OCI-LY1 (cell line): Measurements from ENCODE around the gene USO1.

Source experiments
- H2AFZ ChIP-seq: fragments of 200-600 bp; sonication (generic), shearing (Covaris generic); 2 replicates; pipeline ENCODE4 v1.6.0; 2014; ENCODE audit warnings: antibody characterized with exemption, mild to moderate bottlenecking, low read length
- H3F3A ChIP-seq: fragments of 200-600 bp; sonication (generic), shearing (Covaris generic); 2 replicates; pipeline ENCODE4 v1.6.0; 2014; ENCODE audit warnings: mild to moderate bottlenecking, antibody characterized with exemption, low read length, moderate library complexity; ENCODE audit not compliant: insufficient read depth
- H3K27ac ChIP-seq: fragments of 200-600 bp; sonication (generic); 2 replicates; pipeline ENCODE4 v1.5.1; 2014; ENCODE audit warnings: low read length, mixed run types, mild to moderate bottlenecking, low read depth; ENCODE audit not compliant: poor library complexity, severe bottlenecking
- H3K27me3 ChIP-seq: fragments of 200-600 bp; sonication (generic); 2 replicates; pipeline ENCODE4 v1.6.0; 2014; ENCODE audit warnings: antibody characterized with exemption, mild to moderate bottlenecking, low read length, moderate library complexity; ENCODE audit not compliant: insufficient read depth
- H3K36me3 ChIP-seq: fragments of 200-600 bp; sonication (generic); 2 replicates; pipeline ENCODE4 v1.6.1; 2014; ENCODE audit warnings: mild to moderate bottlenecking, antibody characterized with exemption, low read length, moderate library complexity, mixed read lengths; ENCODE audit not compliant: insufficient read depth
- H3K4me1 ChIP-seq: fragments of 200-600 bp; sonication (generic); 2 replicates; pipeline ENCODE4 v1.5.1; 2014; ENCODE audit warnings: mild to moderate bottlenecking, low read length, moderate library complexity; ENCODE audit not compliant: insufficient read depth, severe bottlenecking
- H3K4me2 ChIP-seq: fragments of 200-600 bp; sonication (generic), shearing (Covaris generic); 2 replicates; pipeline ENCODE4 v1.6.1; 2014; ENCODE audit warnings: low read length
- H3K4me3 ChIP-seq: fragments of 200-600 bp; sonication (generic); 2 replicates; pipeline ENCODE4 v1.5.1; 2014; ENCODE audit warnings: low read length, low read depth, mild to moderate bottlenecking, mixed read lengths; ENCODE audit not compliant: poor library complexity, severe bottlenecking
- H3K79me2 ChIP-seq: fragments of 200-600 bp; shearing (Covaris generic); 2 replicates; pipeline ENCODE4 v1.6.1; 2016; ENCODE audit warnings: mixed run types, low read length, mixed read lengths; ENCODE audit not compliant: insufficient read depth
- H3K9ac ChIP-seq: fragments of 200-600 bp; sonication (generic), shearing (Covaris generic); 2 replicates; pipeline ENCODE4 v1.6.1; 2014; ENCODE audit warnings: mild to moderate bottlenecking, low read length, mixed read lengths
- H3K9me2 ChIP-seq: fragments of 200-600 bp; sonication (generic), shearing (Covaris generic); 2 replicates; pipeline ENCODE4 v1.6.1; 2014; ENCODE audit warnings: low read depth, mild to moderate bottlenecking, low read length, mixed read lengths
- H3K9me3 ChIP-seq: fragments of 200-600 bp; shearing (Covaris generic); 2 replicates; pipeline ENCODE4 v1.6.1; 2014; ENCODE audit warnings: low read length, mixed read lengths
- H4K20me1 ChIP-seq: fragments of 200-600 bp; sonication (generic), shearing (Covaris generic); 2 replicates; pipeline ENCODE4 v1.6.0; 2016; ENCODE audit warnings: mild to moderate bottlenecking, low read length; ENCODE audit not compliant: insufficient read depth
- CTCF ChIP-seq: fragments of 200-600 bp; sonication (generic), shearing (Covaris generic); IDR thresholded peaks from 2 replicates; pipeline ENCODE4 v1.5.1; 2017; ENCODE audit warnings: mild to moderate bottlenecking, antibody characterized with exemption, low read length, moderate library complexity, mixed read lengths
- EZH2 ChIP-seq: fragments of 200-600 bp; sonication (generic), shearing (Covaris generic); IDR thresholded peaks from 2 replicates; pipeline ENCODE4 v1.8.0; 2017; ENCODE audit warnings: borderline replicate concordance, mixed run types, mild to moderate bottlenecking, antibody characterized with exemption, low read length, moderate library complexity, mixed read lengths

Gene USO1

DNA sequence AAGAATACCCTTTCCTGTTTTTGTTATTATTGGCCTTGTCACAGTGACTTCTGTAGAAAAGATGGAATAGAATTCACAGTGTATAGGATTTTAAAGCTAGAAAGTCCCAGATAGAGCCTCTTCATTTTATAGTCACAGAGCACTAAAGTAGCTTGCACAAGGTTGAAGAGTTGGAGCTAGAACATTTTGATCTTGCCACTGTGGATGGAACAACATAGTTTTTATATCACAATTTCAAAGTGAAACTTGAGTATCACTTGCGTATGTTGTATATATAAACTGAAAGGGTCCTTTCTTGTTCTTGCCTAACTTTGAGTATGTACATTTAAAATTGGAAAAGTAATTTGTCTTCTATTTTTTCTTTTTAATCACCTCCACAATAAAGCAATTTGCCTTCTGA is 2.7 kb downstream of the USO1 start:
- H3K79me2 ChIP-seq: peaks cover 24% of the 10 kb centered on the region; the same call in 1 of the 2 replicates
- H3K36me3 ChIP-seq: no peaks in the 10 kb centered on the region
- H2AFZ ChIP-seq: no peak overlapping the region
- no peaks in the 10 kb centered on the region for H3K9me2 ChIP-seq
- peak overlapping the region; percentile 58 for H3K4me2 ChIP-seq
- H3K27ac ChIP-seq: peak overlapping the region; percentile 19
- H3K4me3 ChIP-seq: peak overlapping the region; percentile 21
- H3K27me3 ChIP-seq: no peaks in the 10 kb centered on the region
- no peaks in the 10 kb centered on the region for H4K20me1 ChIP-seq
- peaks cover 59% of the 10 kb centered on the region for H3K4me1 ChIP-seq
- TF ChIP-seq EZH2 (no peak), CTCF (no peak)
- H3F3A ChIP-seq: no peaks in the 10 kb centered on the region
- peak overlapping the region; percentile 4; the same call in 1 of the 2 replicates for H3K9ac ChIP-seq
- no peaks in the 10 kb centered on the region for H3K9me3 ChIP-seq

DNA sequence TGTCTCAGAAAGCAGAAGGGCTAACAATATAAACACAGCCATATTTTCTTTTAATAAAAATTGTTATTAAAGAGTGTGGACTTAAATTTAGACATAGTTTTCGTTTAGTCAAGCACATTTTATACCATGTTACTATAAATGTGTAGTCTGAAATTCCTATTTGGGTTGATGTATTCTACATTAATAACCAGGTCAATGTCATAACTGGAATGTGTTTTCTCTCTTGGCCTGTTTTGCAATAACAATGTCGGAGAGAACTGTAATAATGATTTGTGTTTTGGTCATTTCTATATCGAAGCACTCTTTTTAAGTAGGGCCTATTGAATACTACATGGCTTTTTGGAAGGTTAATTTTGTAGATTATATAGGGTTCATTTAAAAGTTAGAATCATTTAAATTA is 5.5 kb downstream of the USO1 start:
- Histone ChIP-seq H3K27ac (no peak overlapping the region), H4K20me1 (no peaks in the 10 kb centered on the region), H3K4me2 (peak overlapping the region; percentile 9; the same call in 1 of the 2 replicates), H3K27me3 (no peaks in the 10 kb centered on the region), H3K9ac (no peak overlapping the region), H3K9me3 (0 out of 2 replicates have a peak, but pooled peaks cover 2% of the 10 kb centered on the region), H3K36me3 (no peaks in the 10 kb centered on the region), H3K79me2 (peaks cover 29% of the 10 kb centered on the region), H3K4me3 (no peak overlapping the region), H3F3A (no peaks in the 10 kb centered on the region), H3K4me1 (peaks cover 40% of the 10 kb centered on the region), H2AFZ (no peak overlapping the region), H3K9me2 (no peaks in the 10 kb centered on the region)
- no peak for TF ChIP-seq CTCF
- no peak for TF ChIP-seq EZH2

- H4K20me1 ChIP-seq: no peaks in the 10 kb centered on the region
- TF ChIP-seq EZH2: no peak
- no peak for TF ChIP-seq CTCF
- no peak overlapping the region for H3K9ac ChIP-seq
- H2AFZ ChIP-seq: no peak overlapping the region
- no peak overlapping the region for H3K4me3 ChIP-seq
- no peak overlapping the region for H3K4me2 ChIP-seq
- H3K36me3 ChIP-seq: no peaks in the 10 kb centered on the region
- H3K79me2 ChIP-seq: peaks cover 12% of the 10 kb centered on the region; the same call in 1 of the 2 replicates
- H3K27ac ChIP-seq: no peak overlapping the region
- H3K27me3 ChIP-seq: no peaks in the 10 kb centered on the region
- no peaks in the 10 kb centered on the region for H3K9me2 ChIP-seq
- 0 out of 2 replicates have a peak, but pooled peaks cover 2% of the 10 kb centered on the region for H3K9me3 ChIP-seq
- H3F3A ChIP-seq: no peaks in the 10 kb centered on the region
- peaks cover 9% of the 10 kb centered on the region for H3K4me1 ChIP-seq
Observed at GRCh38 chr4:75733369-75733768, 9.0 kb downstream of the USO1 start.
